ENCODE data around the gene FXYD4.

DNA sequence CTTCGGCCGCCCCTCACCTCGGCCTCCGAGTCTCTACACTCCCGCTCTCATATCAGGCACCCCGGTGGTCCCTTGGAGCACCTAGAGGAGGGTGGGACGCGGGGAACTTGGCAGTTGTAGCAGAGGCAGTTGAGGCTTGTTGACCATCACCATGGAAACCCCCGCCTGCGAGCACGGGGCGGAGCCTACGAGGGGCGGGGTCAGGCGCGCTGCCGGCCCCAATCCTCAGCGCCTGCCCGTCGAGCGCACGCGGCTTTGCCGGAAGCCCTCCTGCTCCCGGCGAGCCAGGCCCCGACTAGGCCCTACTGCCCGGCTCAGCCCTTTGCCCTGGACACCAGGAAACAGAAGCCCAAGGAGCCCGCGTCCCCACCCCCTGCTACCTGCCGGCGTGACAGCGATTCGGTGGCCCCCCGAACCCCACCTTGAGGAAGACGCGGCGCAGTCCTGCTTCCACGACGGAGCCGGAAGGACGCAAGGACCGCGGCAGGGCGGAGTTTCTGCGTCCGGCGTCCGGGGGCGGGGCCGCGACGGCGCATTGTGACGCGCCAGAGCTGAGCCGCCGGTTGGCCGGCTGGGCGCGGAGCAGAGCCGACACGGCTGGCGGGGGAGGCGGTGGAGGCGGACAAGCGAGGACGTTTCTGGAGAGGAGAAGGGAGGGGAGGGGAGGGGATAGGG is 37.4 kb downstream of the FXYD4 start, which contains the start of gene HNRNPF:
- TF ChIP-seq EZH2 (IDR thresholded peaks at IDR 0.05; ENCODE audit: low read depth, unreplicated experiment) (no peak), CTCF (conservative IDR thresholded peaks at IDR 0.05; ENCODE audit: low read depth in 2 of 2) (no peak), POLR2AphosphoS5 (IDR thresholded peaks at IDR 0.05; ENCODE audit: low read depth) (peak; percentile 91), CREB1 (CRISPR knock-in tag; IDR thresholded peaks at IDR 0.05; ENCODE audit: low read depth) (peak; percentile 89), REST (IDR thresholded peaks at IDR 0.05; ENCODE audit: unreplicated experiment) (no peak), STAT1 (IDR thresholded peaks at IDR 0.05; ENCODE audit: unreplicated experiment) (no peak), NANOG (IDR thresholded peaks at IDR 0.05; ENCODE audit: borderline replicate concordance) (no peak), EZH2phosphoT487 (IDR thresholded peaks at IDR 0.05; ENCODE audit: unreplicated experiment) (no peak), ZNF331 (CRISPR knock-in tag; IDR thresholded peaks at IDR 0.05; ENCODE audit: low read depth) (no peak), JUNB (IDR thresholded peaks at IDR 0.05; ENCODE audit: unreplicated experiment) (no peak), ETS1 (IDR thresholded peaks at IDR 0.05) (0 out of 2 replicates have a peak, but pooled peaks have one; percentile 56), ZNF114 (CRISPR knock-in tag; IDR thresholded peaks at IDR 0.05) (no peak)
